ENCODE data around the gene CNTNAP2.

The CNTNAP2 gene

DNA sequence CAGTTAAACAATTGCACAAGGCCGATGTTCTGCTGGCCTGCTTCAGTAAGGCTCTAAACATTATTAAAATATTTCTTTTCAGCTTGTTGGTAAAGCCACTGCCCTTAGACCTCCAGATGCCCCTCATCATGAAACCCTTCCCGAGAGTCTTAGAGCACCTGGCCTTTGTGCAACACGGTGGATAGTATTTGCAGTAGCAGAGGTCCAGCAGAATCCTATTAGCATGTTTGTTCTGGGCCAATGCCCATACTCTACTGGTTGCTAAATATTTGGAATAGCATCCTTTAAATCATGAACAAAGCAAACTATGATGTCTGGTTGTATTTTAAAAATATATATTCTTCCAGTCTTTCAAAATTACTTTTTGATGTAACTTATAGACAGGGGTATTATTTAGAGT is 584.6 kb downstream of the CNTNAP2 start:
- DNase-seq, result no peak

DNA sequence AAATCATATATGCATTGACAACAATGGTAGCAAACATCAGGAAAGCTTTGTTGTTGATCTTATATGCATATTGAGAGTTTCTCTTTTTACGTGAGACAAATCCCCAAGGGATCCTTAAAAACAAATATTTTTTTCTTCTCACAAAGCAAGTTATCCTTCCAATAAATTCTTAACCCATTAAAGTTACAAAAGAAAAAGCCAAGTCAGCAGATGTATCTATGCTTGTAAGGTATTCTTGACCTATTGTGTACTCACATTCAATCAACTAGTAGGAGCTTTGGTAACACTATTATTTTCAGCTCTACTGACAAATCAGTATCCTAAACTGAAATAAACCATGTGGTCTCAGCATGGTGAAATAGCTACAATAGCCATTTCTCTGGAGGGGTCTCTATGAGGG is 586.3 kb downstream of the CNTNAP2 start:
- no peak for DNase-seq

DNA sequence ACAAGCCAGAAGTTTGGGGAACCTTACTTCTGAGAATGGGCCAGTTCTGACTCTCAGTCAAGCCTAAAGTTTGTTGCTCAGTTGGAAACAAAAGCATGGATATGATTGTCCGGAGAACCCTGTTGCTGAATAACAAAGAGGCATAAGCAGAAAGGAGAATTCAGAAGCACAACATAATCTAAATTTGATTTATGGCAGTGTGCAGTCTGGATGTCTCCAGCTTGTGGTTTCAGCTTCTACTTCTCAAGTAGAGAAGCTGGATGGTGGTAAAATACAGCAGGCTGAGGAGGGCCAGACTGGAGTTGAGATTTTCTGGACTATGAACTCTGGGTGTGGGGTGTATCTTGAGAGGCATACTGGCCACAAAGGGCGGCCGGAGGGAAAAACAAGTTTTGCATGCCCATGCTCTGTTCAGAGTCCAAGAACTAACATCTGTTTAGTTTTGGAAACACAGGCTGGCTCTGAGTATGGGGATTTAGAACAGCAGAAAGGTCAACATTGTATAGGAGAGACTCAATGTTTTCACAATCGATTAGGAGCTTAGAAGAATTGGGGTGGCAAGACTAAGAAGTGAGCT is 592.9 kb downstream of the CNTNAP2 start:
- DNase-seq, result no peak

DNA sequence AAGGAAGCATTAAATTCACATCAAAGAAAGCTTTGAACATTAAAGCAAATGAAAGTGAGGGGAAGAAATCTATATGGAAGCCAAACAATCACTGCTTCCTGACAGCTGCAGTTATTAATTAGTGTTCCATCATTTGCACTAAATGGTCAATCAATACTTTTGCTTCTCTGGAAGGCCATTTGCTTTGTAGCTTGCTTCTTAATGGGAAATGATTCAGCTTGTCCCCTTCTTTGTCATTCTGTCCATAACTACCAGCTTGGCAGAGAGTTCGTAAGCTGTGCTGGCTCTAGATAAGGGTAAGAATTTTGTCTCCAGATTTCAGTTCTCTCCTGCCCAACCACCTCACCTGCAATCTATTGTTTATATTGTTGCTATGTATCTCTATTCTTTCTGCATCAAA is 596.6 kb downstream of the CNTNAP2 start:
- DNase-seq, result peak; percentile 14

DNA sequence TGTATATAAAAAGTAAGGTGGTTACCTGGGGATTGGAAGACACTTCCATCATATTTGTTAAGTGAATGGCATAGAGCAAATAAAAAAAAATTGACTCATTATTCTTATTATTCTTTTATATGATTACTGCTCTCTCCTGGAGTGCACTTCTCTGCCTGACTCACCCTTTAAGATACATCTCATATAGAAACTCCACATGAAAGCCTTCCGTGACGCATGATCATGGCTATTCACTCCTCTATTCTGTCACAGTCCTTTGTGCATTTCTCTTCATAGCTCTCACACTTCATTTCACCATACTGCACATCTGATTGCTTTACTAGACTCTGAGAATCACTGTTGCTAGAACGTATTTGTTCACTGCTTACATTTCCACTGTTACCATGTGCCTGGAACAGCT is 597.3 kb downstream of the CNTNAP2 start:
- no peak for DNase-seq

DNA sequence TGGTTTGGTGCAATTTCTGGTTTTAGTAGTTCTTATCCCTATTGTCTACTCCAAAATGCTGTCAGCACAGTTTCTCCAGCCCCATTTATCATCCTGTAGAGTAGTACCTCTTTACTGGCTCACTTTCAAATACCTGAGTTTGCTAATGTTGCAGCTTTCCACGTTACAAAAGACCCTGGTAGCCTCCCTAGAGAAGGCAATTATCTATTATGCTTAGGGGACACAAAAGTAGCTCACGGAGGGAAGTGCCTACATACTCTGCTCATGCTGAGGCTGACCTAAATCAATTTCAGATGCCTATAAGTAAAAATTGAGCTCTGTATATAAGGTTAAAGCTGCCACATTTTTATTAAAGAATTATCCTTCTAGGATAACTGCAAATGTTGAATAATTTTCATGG is 603.6 kb downstream of the CNTNAP2 start:
- DNase-seq, result no peak

DNA sequence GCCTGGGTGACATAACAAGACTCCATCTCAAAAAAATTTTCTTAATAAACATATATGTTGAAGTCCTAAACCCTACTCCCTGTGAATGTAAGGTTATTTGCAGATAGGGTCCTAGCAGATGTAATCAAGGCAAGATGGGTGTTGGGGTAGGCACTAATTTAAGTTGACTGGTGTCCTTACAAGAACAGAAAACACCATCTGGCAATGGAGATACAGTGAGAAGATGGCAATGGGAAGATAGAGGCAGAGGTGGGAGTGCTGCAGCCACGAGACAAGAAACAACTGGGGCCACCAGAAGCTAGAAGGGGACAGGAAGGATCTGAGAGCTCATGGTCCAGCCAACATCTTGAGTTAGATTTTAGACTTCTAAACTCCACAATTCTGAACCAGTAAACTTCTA is 606.4 kb downstream of the CNTNAP2 start:
- no peak for DNase-seq

DNA sequence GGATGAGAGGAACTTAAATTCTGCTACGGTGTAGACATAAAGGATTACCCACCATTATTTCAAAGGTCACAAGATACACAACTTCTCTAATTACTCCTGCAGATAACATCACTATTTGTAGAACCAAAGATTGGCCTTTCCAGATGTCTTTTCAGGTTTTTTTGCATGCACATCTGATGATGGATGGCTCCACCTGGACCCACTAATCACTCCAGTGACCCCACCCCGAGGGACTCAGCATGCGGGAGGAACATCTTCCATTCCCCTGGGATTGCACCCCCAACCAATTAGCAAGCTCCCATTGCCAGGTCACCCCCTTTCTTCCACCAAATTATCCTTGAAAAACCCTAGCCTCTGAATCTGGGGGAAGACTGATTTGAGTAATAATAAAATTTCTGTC is 608.9 kb downstream of the CNTNAP2 start:
- no peak for DNase-seq

DNA sequence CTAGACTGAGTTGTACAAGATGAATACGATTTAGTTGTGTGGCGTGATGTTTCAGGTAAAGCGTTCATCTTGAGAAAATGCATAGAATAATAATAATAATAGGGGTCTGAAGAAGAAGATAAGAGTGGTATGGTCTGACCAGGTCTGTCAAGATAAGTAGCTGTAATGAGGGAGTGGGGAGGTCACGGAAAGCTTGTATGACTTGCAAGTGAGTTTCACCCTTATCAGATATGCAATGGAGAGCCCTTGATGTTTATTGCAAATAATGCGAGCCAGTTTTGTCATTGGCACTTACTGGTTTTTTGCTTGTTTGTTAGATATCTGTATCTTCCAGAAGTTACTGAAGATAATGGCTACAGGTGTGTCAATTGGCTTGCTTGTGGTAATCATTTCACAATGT is 611.5 kb downstream of the CNTNAP2 start:
- no peak for DNase-seq

DNA sequence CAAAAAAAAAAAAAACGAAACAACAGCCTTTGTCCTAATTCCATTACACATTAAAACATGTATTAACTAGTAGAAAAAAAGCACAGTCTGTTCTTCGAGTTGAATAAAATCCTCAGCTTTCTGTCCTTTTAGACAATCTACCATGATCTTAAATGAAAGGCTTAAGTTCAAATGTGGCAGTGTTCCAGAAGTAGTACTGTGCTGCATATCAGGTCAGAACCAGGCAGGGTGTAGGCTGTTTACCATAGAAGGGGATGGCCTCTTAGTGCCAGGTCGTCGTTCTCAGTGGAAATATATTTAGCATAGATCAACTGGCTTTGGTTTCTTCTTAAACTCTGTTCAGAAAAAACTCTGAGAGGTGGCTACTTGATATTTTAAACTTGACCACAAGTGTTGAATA is 612.0 kb downstream of the CNTNAP2 start:
- DNase-seq, result no peak

DNA sequence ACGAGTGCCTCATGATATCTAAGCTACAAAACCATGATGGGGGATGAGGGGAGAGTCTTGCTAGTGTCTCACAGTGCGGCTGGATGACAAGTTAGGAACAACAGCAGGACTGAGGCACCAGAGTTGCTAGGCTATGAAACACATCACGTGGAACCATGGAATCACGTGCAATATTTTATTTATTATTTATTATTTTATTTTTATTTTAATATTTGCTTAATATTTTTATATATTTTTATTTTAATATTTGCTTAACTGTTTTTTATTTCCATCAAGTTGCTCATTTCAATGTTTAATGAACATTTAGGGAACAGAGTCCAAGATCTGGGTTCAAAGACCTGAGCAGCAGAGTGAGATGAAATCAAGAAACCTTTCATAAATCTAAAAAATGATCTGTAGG is 614.6 kb downstream of the CNTNAP2 start:
- no peak for DNase-seq

DNA sequence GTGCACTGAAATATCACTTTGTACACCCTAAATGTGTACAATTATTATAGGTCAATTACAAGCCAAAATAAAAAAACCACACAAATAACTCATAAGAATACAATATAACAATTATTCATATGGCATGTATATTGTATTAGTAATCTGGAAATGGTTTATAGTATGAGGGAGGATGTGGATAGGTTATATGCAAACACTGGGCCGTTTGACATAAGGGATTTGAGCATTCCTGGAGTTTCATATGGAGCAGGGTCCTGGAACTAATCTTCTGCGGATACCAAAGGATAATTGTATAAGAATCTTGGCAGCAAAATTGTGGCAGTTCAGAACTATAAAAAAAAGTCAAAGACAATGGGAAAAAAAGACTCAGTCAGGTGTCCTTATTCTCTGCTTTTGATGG is 619.4 kb downstream of the CNTNAP2 start:
- DNase-seq, result no peak

DNA sequence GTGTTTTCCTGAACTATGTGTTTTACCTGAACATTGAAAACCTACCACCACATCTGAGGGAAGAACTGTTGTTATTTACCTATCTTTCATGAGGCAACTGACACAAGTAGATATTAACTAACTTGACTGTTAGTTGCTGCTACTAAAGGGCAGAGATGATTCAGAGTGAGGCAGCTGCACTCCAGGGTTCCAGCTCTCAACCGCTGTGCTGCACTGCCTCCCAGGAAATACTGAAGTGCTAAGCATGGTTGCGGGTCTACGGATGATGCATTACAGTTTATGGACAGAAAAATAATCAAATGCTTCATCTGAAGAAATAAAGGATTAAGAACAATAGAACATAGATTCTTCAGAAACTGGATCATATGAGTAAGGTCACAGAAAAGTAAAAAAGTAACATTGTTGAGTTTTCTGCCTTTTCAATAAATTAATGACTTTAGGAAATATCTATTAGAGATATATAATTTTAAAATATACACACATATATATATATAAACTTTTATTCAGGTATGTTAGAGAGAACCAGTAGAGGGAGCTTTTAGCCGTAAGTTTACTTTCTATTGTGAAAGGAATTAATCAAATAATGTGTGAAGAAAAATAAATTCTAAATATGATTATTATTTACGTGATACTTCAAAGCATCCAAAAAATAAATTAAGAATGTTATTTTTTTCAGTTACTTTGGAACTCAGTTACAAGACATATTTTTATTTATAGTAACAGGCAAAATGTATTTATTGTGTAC is 620.0 kb downstream of the CNTNAP2 start:
- no peak for DNase-seq

DNA sequence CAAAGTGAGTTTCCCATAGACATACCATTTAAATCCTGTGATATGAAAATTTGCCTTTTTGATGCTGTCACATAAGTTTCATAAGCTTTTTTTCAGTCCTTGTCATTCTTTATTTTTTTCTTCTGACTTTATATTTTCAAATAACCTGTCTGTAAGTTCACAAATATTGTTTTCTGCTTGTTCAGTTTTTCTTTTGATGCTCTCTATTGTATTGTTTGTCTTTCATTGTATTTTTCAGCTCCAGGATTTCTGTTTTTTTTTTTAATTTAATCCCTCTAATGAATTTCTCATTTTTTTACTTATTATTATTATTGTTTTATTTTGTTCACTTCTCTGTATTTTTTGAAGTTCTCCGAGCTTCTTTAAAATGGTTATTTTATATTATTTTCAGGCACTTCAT is 623.4 kb downstream of the CNTNAP2 start:
- DNase-seq, result no peak

DNA sequence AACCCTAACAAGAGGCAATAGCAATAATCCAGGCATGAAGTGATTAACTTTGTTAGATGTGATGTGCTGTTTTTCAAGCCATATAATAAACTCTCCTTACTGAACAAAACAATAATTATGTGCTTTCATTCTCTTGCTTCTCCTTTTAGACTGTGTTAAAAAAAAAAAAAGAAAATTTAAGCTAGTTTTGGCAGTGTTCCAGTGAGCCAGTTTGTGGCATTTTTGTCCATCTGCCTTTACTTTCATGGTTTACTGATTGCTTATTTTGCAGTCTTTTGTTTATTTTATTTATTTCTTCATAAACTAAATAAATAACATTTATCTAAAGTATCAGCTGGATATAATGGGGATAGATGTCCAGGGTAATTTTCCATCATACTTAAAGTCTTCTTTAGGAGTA is 625.3 kb downstream of the CNTNAP2 start:
- no peak for DNase-seq

DNA sequence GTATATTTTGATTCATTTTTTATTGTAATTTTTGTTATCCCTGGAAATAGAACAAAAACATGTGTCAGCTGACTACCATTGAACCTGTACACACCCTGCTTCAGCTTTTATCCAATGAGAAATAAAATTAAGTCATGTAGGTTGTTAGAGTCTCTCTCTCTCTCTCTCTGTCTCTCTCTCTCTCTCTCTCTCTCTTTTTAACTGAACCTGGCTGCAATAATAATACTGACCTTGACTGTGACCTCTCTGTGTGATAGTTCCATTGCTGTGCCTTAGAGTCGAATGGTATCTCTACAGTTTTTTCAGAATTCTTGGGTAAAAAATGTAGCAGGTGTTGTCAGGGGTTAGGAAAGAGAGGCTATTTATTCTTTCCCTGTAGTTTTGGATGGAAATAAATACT is 637.8 kb downstream of the CNTNAP2 start:
- no peak for DNase-seq

DNA sequence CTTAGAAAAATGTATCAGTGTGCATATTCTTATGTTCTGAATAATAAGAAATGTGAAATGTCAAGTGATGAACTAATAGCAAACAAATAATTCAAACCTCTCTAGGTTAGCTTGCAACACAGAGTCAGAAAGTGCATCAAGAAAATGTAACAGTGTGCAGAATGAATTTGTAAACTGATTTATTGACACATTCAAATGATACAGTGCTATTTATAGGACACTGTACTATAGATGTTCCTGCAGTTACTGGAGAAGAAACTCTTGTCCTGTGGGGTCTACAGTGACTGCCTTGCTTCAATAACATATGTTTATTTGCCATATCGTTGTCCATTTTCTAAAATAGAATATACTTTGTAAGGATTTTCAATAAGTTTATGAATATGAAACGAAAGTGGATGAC is 639.0 kb downstream of the CNTNAP2 start:
- no peak for DNase-seq

DNA sequence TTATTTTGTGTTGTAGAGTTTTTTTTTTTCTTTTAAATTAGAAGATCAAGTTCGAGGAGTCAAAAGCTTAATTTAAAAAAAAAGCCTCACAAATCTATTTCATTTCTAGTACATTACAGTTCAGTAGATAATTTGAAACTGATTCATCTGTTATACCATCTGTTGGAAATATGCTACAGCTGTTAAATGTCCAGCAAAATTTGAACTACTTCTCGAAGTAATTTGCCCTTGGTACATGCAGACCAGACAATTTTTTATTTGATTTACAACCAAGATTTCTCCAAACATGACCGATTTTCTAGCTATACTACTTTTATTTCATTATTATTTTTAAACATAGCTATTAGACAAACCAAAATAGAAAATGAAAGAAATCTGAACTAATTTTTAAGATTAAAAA is 647.9 kb downstream of the CNTNAP2 start:
- peak; percentile 7 for DNase-seq

DNA sequence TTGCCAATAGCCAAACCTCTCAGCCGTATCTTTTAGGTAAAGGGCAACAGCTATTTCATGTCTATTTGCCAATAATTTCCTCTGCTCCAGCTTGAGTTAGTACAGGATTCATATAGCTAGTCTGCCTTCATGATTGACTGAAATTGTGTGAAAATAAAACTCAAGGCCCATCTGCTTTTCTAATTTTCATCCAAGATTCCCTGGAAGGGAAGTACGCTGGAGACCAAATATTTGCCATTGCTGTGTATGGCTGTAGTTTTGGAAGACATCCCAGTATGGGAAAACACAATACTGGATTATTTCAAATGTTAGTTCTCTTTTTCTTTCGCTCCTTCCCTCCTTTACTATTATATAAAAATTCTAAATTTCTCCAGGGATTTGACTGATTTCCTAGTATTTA is 652.4 kb downstream of the CNTNAP2 start:
- no peak for DNase-seq

DNA sequence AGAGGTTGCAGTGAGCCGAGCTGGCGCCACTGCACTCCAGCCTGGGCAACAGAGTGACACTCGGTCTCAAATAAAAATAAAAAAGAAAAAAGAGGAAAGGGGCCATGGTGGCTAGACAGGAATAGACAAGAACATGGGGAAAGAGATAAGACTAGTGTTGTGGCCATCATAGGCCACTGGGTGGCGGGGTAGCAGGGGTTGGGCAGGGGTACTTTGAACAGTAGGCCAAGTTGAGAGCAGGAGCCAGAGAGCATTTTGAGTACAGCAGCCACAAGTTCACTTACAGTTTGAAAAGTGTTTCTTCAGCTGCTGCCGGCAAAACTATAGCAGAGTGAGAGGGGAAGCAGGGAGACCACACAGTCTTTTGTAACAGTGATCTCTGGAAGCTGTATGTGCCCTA is 656.0 kb downstream of the CNTNAP2 start:
- DNase-seq, result peak; percentile 8

DNA sequence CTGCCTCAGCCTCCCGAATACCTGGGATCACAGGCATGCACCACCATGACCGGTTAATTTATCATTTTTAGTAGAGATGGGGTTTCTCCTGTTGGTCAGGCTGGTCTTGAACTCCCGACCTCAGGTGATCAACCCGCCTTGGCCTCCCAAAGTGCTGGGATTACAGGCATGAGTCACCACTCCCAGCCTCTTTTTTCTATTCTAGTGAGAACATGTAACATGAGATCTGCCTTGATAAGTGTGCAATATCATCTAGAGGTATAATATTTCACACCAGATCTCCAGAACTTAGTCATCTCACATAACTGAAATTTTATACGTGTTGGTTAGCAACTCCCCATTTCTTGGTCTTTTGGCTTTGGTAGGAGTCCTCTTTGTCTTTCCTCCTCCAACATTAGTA is 656.9 kb downstream of the CNTNAP2 start:
- DNase-seq, result no peak

DNA sequence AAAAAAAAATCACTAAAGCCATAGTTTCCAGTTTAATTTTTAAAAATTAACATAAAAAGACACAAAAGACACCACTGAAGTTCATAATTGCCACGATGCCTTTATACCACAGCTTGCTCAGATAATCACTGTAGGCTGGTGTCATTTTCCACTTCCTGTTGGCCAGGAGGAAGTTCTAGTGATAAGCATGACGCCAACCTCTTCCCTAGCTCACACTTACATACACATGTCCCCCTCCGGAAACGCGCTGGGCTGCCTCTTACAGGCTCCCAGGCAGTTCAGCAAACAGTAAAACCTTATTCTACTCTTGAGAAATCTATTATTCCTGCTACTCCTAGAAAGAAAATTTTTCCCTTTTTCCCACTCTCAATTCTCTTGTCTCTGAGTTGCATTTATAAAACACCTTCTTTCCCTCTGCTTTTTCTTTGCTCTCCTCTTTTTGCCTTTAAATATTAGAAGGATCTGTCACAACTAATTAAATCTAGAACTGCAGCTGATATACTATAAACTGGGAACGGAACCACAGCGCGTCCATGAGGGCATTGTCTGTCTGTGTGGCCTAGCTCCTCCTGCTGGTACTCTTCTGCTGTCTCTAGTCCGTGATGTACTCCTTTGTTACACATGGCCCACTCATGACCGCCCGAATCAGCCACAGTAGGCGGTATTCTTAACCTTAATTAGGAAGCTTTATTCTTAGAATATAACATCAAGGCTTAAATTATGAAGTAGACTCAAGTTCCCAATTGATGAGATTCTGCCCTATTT is 664.9 kb downstream of the CNTNAP2 start:
- no peak for DNase-seq

DNA sequence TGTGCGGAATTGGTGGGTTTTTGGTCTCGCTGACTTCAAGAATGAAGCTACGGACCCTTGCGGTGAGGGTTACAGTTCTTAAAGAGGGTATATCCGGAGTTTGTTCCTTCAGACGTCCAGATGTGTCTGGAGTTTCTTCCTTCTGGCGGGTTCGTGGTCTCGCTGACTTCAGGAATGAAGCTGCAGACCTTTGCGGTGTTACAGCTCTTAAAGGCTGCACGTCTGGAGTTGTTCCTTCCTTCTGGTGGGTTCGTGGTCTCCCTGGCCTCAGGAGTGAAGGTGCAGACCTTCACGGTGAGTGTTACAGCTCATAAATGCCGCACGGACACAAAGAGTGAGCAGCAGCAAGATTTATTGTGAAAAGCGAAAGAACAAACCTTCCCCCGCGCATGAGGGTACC is 670.7 kb downstream of the CNTNAP2 start:
- no peak for DNase-seq

DNA sequence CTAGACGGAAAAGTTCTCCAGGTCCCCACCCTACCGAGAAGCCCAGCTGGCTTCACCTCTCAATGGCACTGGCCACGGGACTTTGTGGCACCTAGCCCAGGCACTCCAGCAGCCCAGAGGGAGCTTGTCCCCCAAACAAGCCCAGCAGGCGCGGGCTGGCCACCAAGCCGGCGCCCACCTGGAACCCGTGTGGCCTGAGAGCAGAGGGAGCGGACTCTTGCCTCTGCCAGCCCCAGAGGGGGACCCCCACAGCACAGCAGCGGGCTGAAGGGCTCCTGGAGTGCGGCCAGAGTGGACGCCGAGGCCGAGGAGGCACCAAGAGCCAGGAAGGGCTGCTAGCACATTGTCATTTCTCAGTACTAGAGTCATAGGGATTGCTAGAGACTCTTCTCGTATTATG is 671.4 kb downstream of the CNTNAP2 start:
- no peak for DNase-seq
